COR-L47 (cell line): ENCODE data around the gene ANKS3.

Experiments used
- DNase-seq: peaks from one replicate; lab custom pipeline; 2025; lab: John Stamatoyannopoulos, UW

ANKS3 gene

GRCh38 chr16:4724661-4725270 lies 9.3 kb downstream of the ANKS3 start:
- no peak for DNase-seq

- DNase-seq: no peak
Measured at GRCh38 chr16:4723071-4723767, 10.9 kb downstream of the ANKS3 start.

GRCh38 chr16:4718466-4718865 lies 15.6 kb downstream of the ANKS3 start:
- DNase-seq: no peak

GRCh38 chr16:4714996-4715395 lies 19.1 kb downstream of the ANKS3 start:
- no peak for DNase-seq

- DNase-seq: no peak
Measured at GRCh38 chr16:4713663-4714501, 20.2 kb downstream of the ANKS3 start.

GRCh38 chr16:4709481-4709880 lies 24.6 kb downstream of the ANKS3 start:
- no peak for DNase-seq

- DNase-seq: no peak
Measured at GRCh38 chr16:4706871-4707270, 27.2 kb downstream of the ANKS3 start.

- DNase-seq: no peak
Measured at GRCh38 chr16:4704913-4705312, 29.2 kb downstream of the ANKS3 start.

GRCh38 chr16:4704491-4704890 lies 29.6 kb downstream of the ANKS3 start:
- DNase-seq: no peak

GRCh38 chr16:4703906-4704305 lies 30.2 kb downstream of the ANKS3 start:
- no peak for DNase-seq

GRCh38 chr16:4702466-4702808 lies 31.6 kb downstream of the ANKS3 start:
- no peak for DNase-seq

- DNase-seq: no peak
Measured at GRCh38 chr16:4701791-4702465, 32.1 kb downstream of the ANKS3 start.

- DNase-seq: no peak
Measured at GRCh38 chr16:4700997-4701743, 32.9 kb downstream of the ANKS3 start.

GRCh38 chr16:4700380-4700996 lies 33.6 kb downstream of the ANKS3 start:
- DNase-seq: no peak

- DNase-seq: no peak
Measured at GRCh38 chr16:4699046-4699556, 35.0 kb downstream of the ANKS3 start.

GRCh38 chr16:4698321-4699045 lies 35.6 kb downstream of the ANKS3 start:
- no peak for DNase-seq

- DNase-seq: no peak
Measured at GRCh38 chr16:4697848-4698291, 36.2 kb downstream of the ANKS3 start.

- DNase-seq: no peak
Measured at GRCh38 chr16:4696905-4697847, 36.9 kb downstream of the ANKS3 start.
